Measurements from ENCODE around the gene HADHA. TPM values are rescaled to one million over a fixed set of nuclear protein-coding genes. Genes with fewer than 3 reads are reported as not detected.

The HADHA gene
- total RNA-seq, 1 experiment from 2014 or later, result 101 TPM

DNA sequence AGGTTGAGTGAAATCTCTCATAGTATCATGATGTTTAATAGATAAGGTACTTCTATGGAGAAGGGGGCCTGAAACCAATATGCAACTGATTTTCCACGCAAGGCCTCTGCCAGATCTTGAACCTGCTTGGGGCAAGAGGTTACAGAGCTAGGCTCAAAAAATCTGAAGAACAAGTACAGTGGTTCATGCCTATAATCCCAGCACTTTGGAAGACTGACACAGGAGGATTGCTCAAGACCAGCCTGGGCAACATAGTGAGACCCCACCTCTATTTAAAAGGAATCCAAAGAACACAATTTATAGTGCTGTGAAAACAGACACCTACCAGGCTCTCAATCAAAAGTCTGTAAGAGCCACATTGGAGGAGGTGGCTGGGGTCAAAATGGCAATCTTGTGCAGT is 28.6 kb downstream of the HADHA start:
- Histone ChIP-seq H4K20me1 (ENCODE audit: insufficient read depth) (no peaks in the 10 kb centered on the region), H3K4me2 (ENCODE audit: low read length) (no peak overlapping the region), H3K9me2 (ENCODE audit: insufficient read depth) (no peaks in the 10 kb centered on the region), H3K9me3 (ENCODE audit: control insufficient read depth in 1 of 2, insufficient read depth in 1 of 2, low read depth in 1 of 2, low read length in 2 of 2) (0 out of 4 replicates have a peak, but pooled peaks cover 0 to 4% of the 10 kb centered on the region in 2 experiments), H3K4me3 (replicated peaks in 1 of 2; ENCODE audit: low read depth in 1 of 2, low read length in 2 of 2) (no peak overlapping the region), H3K4me1 (ENCODE audit: control insufficient read depth in 1 of 2, insufficient read depth in 2 of 2, low read length in 2 of 2) (no peaks in the 10 kb centered on the region), H3K27ac (ENCODE audit: low read depth, low read length) (no peak overlapping the region), H3K27me3 (ENCODE audit: insufficient read depth, low read length) (no peaks in the 10 kb centered on the region), H2AFZ (ENCODE audit: low read depth, low read length, poor library complexity, severe bottlenecking) (no peak overlapping the region), H3K79me2 (ENCODE audit: insufficient read depth, low read length) (no peaks in the 10 kb centered on the region), H3K9ac (ENCODE audit: low read length) (no peak overlapping the region), H3K36me3 (ENCODE audit: control insufficient read depth in 1 of 2, insufficient read depth in 2 of 2, low read length in 2 of 2) (peaks cover 13 to 26% of the 10 kb centered on the region in 2 experiments)
- no peak for ATAC-seq
- no TSS peak for BruUV-seq (replicated peaks)
- TF ChIP-seq YY1 (IDR thresholded peaks at IDR 0.05; ENCODE audit: extremely low read depth, insufficient replicate concordance, low read depth, low read length), result no peak
- TF ChIP-seq POLR2AphosphoS5 (IDR thresholded peaks at IDR 0.05; ENCODE audit: low read depth, low read length), result no peak
- TF ChIP-seq SP1 (IDR thresholded peaks at IDR 0.05; ENCODE audit: low read depth), result no peak
- TF ChIP-seq POLR2A (IDR thresholded peaks at IDR 0.05; ENCODE audit: borderline replicate concordance, extremely low read depth, insufficient read depth, insufficient read length), result no peak
- TF ChIP-seq, protein P1, sequence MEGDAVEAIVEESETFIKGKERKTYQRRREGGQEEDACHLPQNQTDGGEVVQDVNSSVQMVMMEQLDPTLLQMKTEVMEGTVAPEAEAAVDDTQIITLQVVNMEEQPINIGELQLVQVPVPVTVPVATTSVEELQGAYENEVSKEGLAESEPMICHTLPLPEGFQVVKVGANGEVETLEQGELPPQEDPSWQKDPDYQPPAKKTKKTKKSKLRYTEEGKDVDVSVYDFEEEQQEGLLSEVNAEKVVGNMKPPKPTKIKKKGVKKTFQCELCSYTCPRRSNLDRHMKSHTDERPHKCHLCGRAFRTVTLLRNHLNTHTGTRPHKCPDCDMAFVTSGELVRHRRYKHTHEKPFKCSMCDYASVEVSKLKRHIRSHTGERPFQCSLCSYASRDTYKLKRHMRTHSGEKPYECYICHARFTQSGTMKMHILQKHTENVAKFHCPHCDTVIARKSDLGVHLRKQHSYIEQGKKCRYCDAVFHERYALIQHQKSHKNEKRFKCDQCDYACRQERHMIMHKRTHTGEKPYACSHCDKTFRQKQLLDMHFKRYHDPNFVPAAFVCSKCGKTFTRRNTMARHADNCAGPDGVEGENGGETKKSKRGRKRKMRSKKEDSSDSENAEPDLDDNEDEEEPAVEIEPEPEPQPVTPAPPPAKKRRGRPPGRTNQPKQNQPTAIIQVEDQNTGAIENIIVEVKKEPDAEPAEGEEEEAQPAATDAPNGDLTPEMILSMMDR (IDR thresholded peaks at IDR 0.05 in 2 of 3, conservative IDR thresholded peaks at IDR 0.05 in 1 of 3; ENCODE audit: borderline replicate concordance in 1 of 3, insufficient read depth in 1 of 3, low read depth in 2 of 3, low read length in 2 of 3), result no peak
- no peak for TF ChIP-seq EGR1 (IDR thresholded peaks at IDR 0.05; ENCODE audit: low read depth)
- TF ChIP-seq ELF1 (IDR thresholded peaks at IDR 0.05; ENCODE audit: borderline replicate concordance, low read depth), result no peak
- TF ChIP-seq RAD21 (IDR thresholded peaks at IDR 0.05; ENCODE audit: low read depth), result no peak
- ChIA-PET POLR2A (no interaction called here), RAD21 (ENCODE audit: low non-redundant PET in 1 of 2, low total read pairs in 2 of 2, uncharacterized antibody in 2 of 2, unreplicated experiment in 2 of 2) (no interaction called here), CTCF (no interaction called here)
- no peak for DNase-seq (ENCODE audit: low read depth, low spot score)
- intact Hi-C loops (cut with micrococcal nuclease), result no loop called here

GRCh38 chr2:26214759-26215158 is 29.7 kb downstream of the HADHA start:
- no peak for DNase-seq (ENCODE audit: low read depth, low spot score)
- no peak overlapping the region for H3K9ac ChIP-seq (ENCODE audit: low read length)
- POLR2A ChIA-PET, result no interaction called here
- BruUV-seq (replicated peaks), result no TSS peak
- H3K4me2 ChIP-seq (ENCODE audit: low read length), result no peak overlapping the region
- no peaks in the 10 kb centered on the region for H3K4me1 ChIP-seq (ENCODE audit: control insufficient read depth in 1 of 2, insufficient read depth in 2 of 2, low read length in 2 of 2)
- H2AFZ ChIP-seq (ENCODE audit: low read depth, low read length, poor library complexity, severe bottlenecking), result no peak overlapping the region
- H4K20me1 ChIP-seq (ENCODE audit: insufficient read depth), result no peaks in the 10 kb centered on the region
- intact Hi-C loops (cut with micrococcal nuclease), result no loop called here
- no peak overlapping the region for H3K27ac ChIP-seq (ENCODE audit: low read depth, low read length)
- H3K9me3 ChIP-seq (ENCODE audit: control insufficient read depth in 1 of 2, insufficient read depth in 1 of 2, low read depth in 1 of 2, low read length in 2 of 2), result 0 out of 4 replicates have a peak, but pooled peaks cover 0 to 4% of the 10 kb centered on the region in 2 experiments
- no peaks in the 10 kb centered on the region for H3K9me2 ChIP-seq (ENCODE audit: insufficient read depth)
- RAD21 ChIA-PET (ENCODE audit: low non-redundant PET in 1 of 2, low total read pairs in 2 of 2, uncharacterized antibody in 2 of 2, unreplicated experiment in 2 of 2), result no interaction called here
- H3K4me3 ChIP-seq (replicated peaks in 1 of 2; ENCODE audit: low read depth in 1 of 2, low read length in 2 of 2), result no peak overlapping the region
- CTCF ChIA-PET, result no interaction called here
- no peaks in the 10 kb centered on the region for H3K79me2 ChIP-seq (ENCODE audit: insufficient read depth, low read length)
- peaks cover 14 to 26% of the 10 kb centered on the region in 2 experiments for H3K36me3 ChIP-seq (ENCODE audit: control insufficient read depth in 1 of 2, insufficient read depth in 2 of 2, low read length in 2 of 2)
- no peak for ATAC-seq
- no peaks in the 10 kb centered on the region for H3K27me3 ChIP-seq (ENCODE audit: insufficient read depth, low read length)
- TF ChIP-seq, protein P2, sequence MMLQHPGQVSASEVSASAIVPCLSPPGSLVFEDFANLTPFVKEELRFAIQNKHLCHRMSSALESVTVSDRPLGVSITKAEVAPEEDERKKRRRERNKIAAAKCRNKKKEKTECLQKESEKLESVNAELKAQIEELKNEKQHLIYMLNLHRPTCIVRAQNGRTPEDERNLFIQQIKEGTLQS (IDR thresholded peaks at IDR 0.05), result no peak
- TF ChIP-seq SIN3A (IDR thresholded peaks at IDR 0.05; ENCODE audit: low read depth) (no peak), POLR2A (IDR thresholded peaks at IDR 0.05; ENCODE audit: borderline replicate concordance, extremely low read depth, insufficient read depth, insufficient read length) (no peak), FOSL1 (IDR thresholded peaks at IDR 0.05; ENCODE audit: low read depth) (no peak), MAX (IDR thresholded peaks at IDR 0.05) (no peak), RAD21 (IDR thresholded peaks at IDR 0.05; ENCODE audit: low read depth) (no peak), CEBPB (IDR thresholded peaks at IDR 0.05; ENCODE audit: low read depth) (no peak)
- TF ChIP-seq, protein P1 (IDR thresholded peaks at IDR 0.05 in 2 of 3, conservative IDR thresholded peaks at IDR 0.05 in 1 of 3; ENCODE audit: borderline replicate concordance in 1 of 3, insufficient read depth in 1 of 3, low read depth in 2 of 3, low read length in 2 of 3), result no peak
- TF ChIP-seq, protein P3, sequence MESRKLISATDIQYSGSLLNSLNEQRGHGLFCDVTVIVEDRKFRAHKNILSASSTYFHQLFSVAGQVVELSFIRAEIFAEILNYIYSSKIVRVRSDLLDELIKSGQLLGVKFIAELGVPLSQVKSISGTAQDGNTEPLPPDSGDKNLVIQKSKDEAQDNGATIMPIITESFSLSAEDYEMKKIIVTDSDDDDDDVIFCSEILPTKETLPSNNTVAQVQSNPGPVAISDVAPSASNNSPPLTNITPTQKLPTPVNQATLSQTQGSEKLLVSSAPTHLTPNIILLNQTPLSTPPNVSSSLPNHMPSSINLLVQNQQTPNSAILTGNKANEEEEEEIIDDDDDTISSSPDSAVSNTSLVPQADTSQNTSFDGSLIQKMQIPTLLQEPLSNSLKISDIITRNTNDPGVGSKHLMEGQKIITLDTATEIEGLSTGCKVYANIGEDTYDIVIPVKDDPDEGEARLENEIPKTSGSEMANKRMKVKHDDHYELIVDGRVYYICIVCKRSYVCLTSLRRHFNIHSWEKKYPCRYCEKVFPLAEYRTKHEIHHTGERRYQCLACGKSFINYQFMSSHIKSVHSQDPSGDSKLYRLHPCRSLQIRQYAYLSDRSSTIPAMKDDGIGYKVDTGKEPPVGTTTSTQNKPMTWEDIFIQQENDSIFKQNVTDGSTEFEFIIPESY (IDR thresholded peaks at IDR 0.05; ENCODE audit: extremely low read depth, insufficient replicate concordance, low read length), result no peak

Measured in HCT116 (cell line).